CD4-positive, alpha-beta T cell (primary cell): ENCODE results near the gene SNX25. TPM values are rescaled to one million over a fixed set of nuclear protein-coding genes. Genes with fewer than 3 reads are reported as not detected.

Experiments
- ATAC-seq: fragments of 200-7000 bp; cut with Tn5 transposase; one replicate; pipeline ENCODE4 v1.10.0; 2022; ENCODE audit warnings: mild to moderate bottlenecking; ENCODE audit not compliant: poor library complexity
- CTCF ChIA-PET: fragments of 350-600 bp; sonication (Branson Sonifier 250); formaldehyde crosslinking; loops from one replicate; lab custom pipeline; 2021; ENCODE audit warnings: antibody characterized with exemption, inconsistent platforms; lab: Charles Lee
- POLR2A ChIA-PET: fragments of 350-600 bp; sonication (Branson Sonifier 250); formaldehyde crosslinking; loops from one replicate; lab custom pipeline; 2021; ENCODE audit warnings: antibody characterized with exemption, inconsistent platforms; lab: Charles Lee
- DNase-seq, 14 experiments: peaks; one replicate each; pipeline ENCODE4 v3.0.0-alpha.2; 2013 to 2020; ENCODE audit warnings: mixed read lengths in 2 of 14
- H3K27ac ChIP-seq, 2 donors: one replicate each; pipeline versions ENCODE4 v1.5.1 to v1.7.0; 2013; ENCODE audit warnings: low read length in 2 of 2, low read depth in 1 of 2, mild to moderate bottlenecking in 1 of 2
- H3K27me3 ChIP-seq, 2 experiments: 1 replicate in 1 of 2; 2 replicates in 1 of 2; pipeline versions ENCODE4 v1.6.1 to v1.7.0; 2013; ENCODE audit warnings: low read length in 2 of 2, control low read depth in 1 of 2, mild to moderate bottlenecking in 1 of 2, moderate library complexity in 1 of 2; ENCODE audit not compliant: insufficient read depth in 2 of 2, control insufficient read depth in 1 of 2
- H3K36me3 ChIP-seq: one replicate; pipeline ENCODE4 v1.6.1; 2013; ENCODE audit warnings: low read length, control low read depth; ENCODE audit not compliant: insufficient read depth
- H3K4me1 ChIP-seq: one replicate; pipeline ENCODE4 v1.6.1; 2013; ENCODE audit warnings: low read length, control low read depth; ENCODE audit not compliant: insufficient read depth
- H3K4me3 ChIP-seq: one replicate; pipeline ENCODE4 v1.5.1; 2013; ENCODE audit warnings: mild to moderate bottlenecking, low read length, moderate library complexity
- H3K9me3 ChIP-seq, 2 experiments: 1 replicate in 1 of 2; 2 replicates in 1 of 2; pipeline versions ENCODE4 v1.6.1 to v1.7.0; 2013; ENCODE audit warnings: low read length in 2 of 2, mild to moderate bottlenecking in 2 of 2, control low read depth in 1 of 2, moderate library complexity in 1 of 2; ENCODE audit not compliant: control insufficient read depth in 1 of 2, insufficient read depth in 1 of 2
- H3K27ac Mint-ChIP-seq: one replicate; pipeline ENCODE4 v1.8.0; 2020; ENCODE audit warnings: mixed read lengths
- H3K27me3 Mint-ChIP-seq: one replicate; pipeline ENCODE4 v1.8.0; 2021; ENCODE audit warnings: mixed read lengths
- H3K36me3 Mint-ChIP-seq: one replicate; pipeline ENCODE4 v1.8.0; 2021; ENCODE audit warnings: low read depth, mixed read lengths
- H3K4me1 Mint-ChIP-seq: one replicate; pipeline ENCODE4 v1.8.0; 2021; ENCODE audit warnings: low read depth, mixed read lengths
- H3K4me3 Mint-ChIP-seq: one replicate; pipeline ENCODE4 v1.8.0; 2020; ENCODE audit warnings: mild to moderate bottlenecking, mixed read lengths
- H3K9me3 Mint-ChIP-seq: one replicate; pipeline ENCODE4 v1.8.0; 2020; ENCODE audit warnings: mixed read lengths
- CTCF ChIP-seq: fragments of 200-600 bp; IDR thresholded peaks from one replicate; pipeline ENCODE4 v1.8.0; 2022; ENCODE audit warnings: antibody characterized with exemption, mild to moderate bottlenecking
- intact Hi-C, 2 experiments: fragments of 100-400 bp; cut with DNase I in 1 of 2; cut with micrococcal nuclease in 1 of 2; formaldehyde crosslinking; loops; one replicate each; pipeline versions ENCODE4 v1.15.1 to v1.9.0; 2023 to 2025; cut with DNase I, micrococcal nuclease
- total RNA-seq, 174 experiments: library from RNA in 2 of 174; stranded (reverse) in 2 of 174; gene quantifications; one replicate each; pipeline ENCODE4 v1.2.3 and lab custom pipeline; 2021 to 2026

The SNX25 gene
- total RNA-seq, 2 experiments from 2014 or later: 7.9 to 9.1 TPM

- peaks cover 18% of the 10 kb centered on the region for H3K4me1 Mint-ChIP-seq
- H3K4me3 Mint-ChIP-seq: no peak overlapping the region
- H3K9me3 ChIP-seq: no peaks in the 10 kb centered on the region
- H3K27me3 ChIP-seq: no peaks in the 10 kb centered on the region
- H3K9me3 Mint-ChIP-seq: no peaks in the 10 kb centered on the region
- H3K36me3 ChIP-seq: peaks cover 56% of the 10 kb centered on the region
- H3K27me3 Mint-ChIP-seq: peaks cover 5% of the 10 kb centered on the region
- H3K27ac Mint-ChIP-seq: no peak overlapping the region
- no peak overlapping the region for H3K4me3 ChIP-seq
- DNase-seq (no peak), ATAC-seq (no peak)
- H3K27ac ChIP-seq: no peak overlapping the region
- POLR2A ChIA-PET: no interaction called here
- no peaks in the 10 kb centered on the region for H3K4me1 ChIP-seq
- peaks cover 77% of the 10 kb centered on the region for H3K36me3 Mint-ChIP-seq
- CTCF ChIA-PET: interaction anchor here (1.0 kb wide), 1 partner anchor 12 kb away, joined by 4 read pairs; no protein-coding TSS in a partner anchor
- intact Hi-C loops: no loop called here
- TF ChIP-seq CTCF: no peak
Observed at GRCh38 chr4:185171373-185172071, 37.9 kb upstream of the SNX25 start.

GRCh38 chr4:185179488-185179887, 29.9 kb upstream of the SNX25 start:
- H3K36me3 Mint-ChIP-seq: peaks cover 40% of the 10 kb centered on the region
- ChIA-PET CTCF (no interaction called here), POLR2A (no interaction called here)
- ATAC-seq (no peak), DNase-seq (no peak)
- intact Hi-C loops: no loop called here
- Histone ChIP-seq H3K9me3 (no peaks in the 10 kb centered on the region), H3K4me3 (no peak overlapping the region), H3K27me3 (no peaks in the 10 kb centered on the region), H3K36me3 (peaks cover 19% of the 10 kb centered on the region), H3K27ac (no peak overlapping the region), H3K4me1 (peaks cover 12% of the 10 kb centered on the region)
- peaks cover 34% of the 10 kb centered on the region for H3K4me1 Mint-ChIP-seq
- H3K9me3 Mint-ChIP-seq: no peaks in the 10 kb centered on the region
- no peak overlapping the region for H3K4me3 Mint-ChIP-seq
- no peak overlapping the region for H3K27ac Mint-ChIP-seq
- no peak for TF ChIP-seq CTCF
- H3K27me3 Mint-ChIP-seq: no peaks in the 10 kb centered on the region

GRCh38 chr4:185182239-185182638, 27.2 kb upstream of the SNX25 start:
- Histone ChIP-seq H3K9me3 (no peaks in the 10 kb centered on the region), H3K27me3 (no peaks in the 10 kb centered on the region), H3K36me3 (peaks cover 11% of the 10 kb centered on the region), H3K4me3 (no peak overlapping the region), H3K27ac (no peak overlapping the region), H3K4me1 (peaks cover 14% of the 10 kb centered on the region)
- H3K36me3 Mint-ChIP-seq: peaks cover 31% of the 10 kb centered on the region
- ChIA-PET POLR2A (interaction anchor here (1.8 kb wide), 1 partner anchor 20 kb away, joined by 7 read pairs; no protein-coding TSS in a partner anchor), CTCF (interaction anchor here (2.0 to 2.2 kb wide), 2 partner anchors 8 to 17 kb away, joined by 6 to 9 read pairs; no protein-coding TSS in a partner anchor)
- DNase-seq: no peak
- no peak overlapping the region for H3K4me3 Mint-ChIP-seq
- H3K9me3 Mint-ChIP-seq: no peaks in the 10 kb centered on the region
- no peaks in the 10 kb centered on the region for H3K27me3 Mint-ChIP-seq
- no peak for TF ChIP-seq CTCF
- no peak overlapping the region for H3K27ac Mint-ChIP-seq
- ATAC-seq: no peak
- intact Hi-C loops: loop anchor here in 1 of 2 experiments (10.0 kb wide), 2 partner anchors 177 to 413 kb away; no protein-coding TSS in a partner anchor
- H3K4me1 Mint-ChIP-seq: peaks cover 54% of the 10 kb centered on the region
